DND-41 (cell line): ENCODE measurements around the gene PTPN23.

Source experiments
- CTCF ChIP-seq: IDR thresholded peaks from 2 replicates; pipeline ENCODE4 v1.5.1; 2012; ENCODE audit warnings: borderline replicate concordance, low read length, moderate library complexity, mild to moderate bottlenecking; ENCODE audit not compliant: poor library complexity, severe bottlenecking; ENCODE audit errors: extremely low read depth
- EZH2 ChIP-seq: IDR thresholded peaks from 3 replicates; pipeline ENCODE4 v1.6.1; 2012; ENCODE audit warnings: borderline replicate concordance, low read depth, mild to moderate bottlenecking, moderate library complexity, low read length, inconsistent platforms; ENCODE audit not compliant: severe bottlenecking

DNA sequence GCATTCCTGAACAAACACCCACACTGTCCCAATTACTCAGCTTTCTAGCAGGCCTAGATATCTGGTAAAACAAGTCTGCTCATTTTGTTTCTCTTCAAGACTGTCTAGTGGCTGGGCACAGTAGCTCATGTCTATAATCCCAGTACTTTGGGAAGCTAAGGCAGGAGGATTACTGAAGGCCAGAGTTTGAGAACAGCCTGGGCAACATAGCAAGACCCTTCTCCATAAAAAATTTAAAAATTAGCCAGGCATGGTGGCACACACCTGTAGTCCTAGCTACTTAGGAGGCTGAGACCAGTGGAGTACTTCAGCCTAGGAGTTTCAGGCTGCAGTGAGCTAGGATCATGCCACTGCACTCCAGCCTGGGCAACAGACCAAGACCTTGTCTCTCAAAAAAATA, 6.2 kb upstream of the PTPN23 start:
- TF ChIP-seq CTCF (no peak), EZH2 (no peak)
